ENCODE data around the gene STAC2. TPM values are rescaled to one million over a fixed set of nuclear protein-coding genes. Genes with fewer than 3 reads are reported as not detected.

Gene STAC2
- total and polyA plus RNA-seq, 2 of the 13 experiments (the other 11 are each of a cell fraction or from before 2014, with no cell fraction given): not detected

GRCh38 chr17:39171933-39172332, 53.8 kb downstream of the STAC2 start:
- H3K4me2 ChIP-seq (ENCODE audit: low read depth, low read length): no peak overlapping the region
- no peaks in the 10 kb centered on the region; the same call in 1 of the 2 replicates for H4K20me1 ChIP-seq (ENCODE audit: insufficient read depth, low read length)
- H3K9me3 ChIP-seq (ENCODE audit: low read length): no peaks in the 10 kb centered on the region
- CTCF ChIA-PET (ENCODE audit: low intra/inter-chr PET ratio, low total read pairs): no interaction called here
- POLR2A ChIA-PET: no interaction called here
- H2AFZ ChIP-seq (ENCODE audit: low read length): no peak overlapping the region
- DNase-seq (ENCODE audit: low spot score): no peak
- in situ Hi-C loops (cut with HindIII; ENCODE audit: extremely low pct_ligation_motif_present, low pct_unique_long_range_greater_than_20kb): loop anchor here (25.0 kb wide), 1 partner anchor 410 kb away; the partner anchor contains the start of gene PSMB3
- WGBS (ENCODE audit: low lambda C conversion rate): 59% methylated on average over 5 of the region's 5 CpGs
- H3K27ac ChIP-seq (ENCODE audit: extremely low read length, insufficient read depth, low read length): no peak overlapping the region
- no peak for ATAC-seq
- H3K79me2 ChIP-seq (ENCODE audit: insufficient read depth, low read length): no peaks in the 10 kb centered on the region
- H3K27me3 ChIP-seq (ENCODE audit: control insufficient read depth in 1 of 2, insufficient read depth in 2 of 2, low read length in 2 of 2): peaks cover 0 to 5% of the 10 kb centered on the region in 2 experiments; a peak in 1 of 5 replicates
- intact Hi-C loops (cut with micrococcal nuclease; ENCODE audit: unreplicated experiment): no loop called here
- H3K36me3 ChIP-seq (replicated peaks in 1 of 2; ENCODE audit: control insufficient read depth in 1 of 2, insufficient read depth in 2 of 2, low read length in 2 of 2): no peaks in the 10 kb centered on the region
- no peaks in the 10 kb centered on the region for H3K4me1 ChIP-seq (ENCODE audit: insufficient read depth, low read length)
- H3K4me3 ChIP-seq (replicated peaks in 1 of 3; ENCODE audit: insufficient read depth in 1 of 3, low read depth in 2 of 3, low read length in 3 of 3): no peak overlapping the region
- FAIRE-seq: no peak
- no TSS peak for BruUV-seq (replicated peaks)
- no peak for TF ChIP-seq SMARCE1 (IDR thresholded peaks at IDR 0.05; ENCODE audit: borderline replicate concordance)
- no peak for TF ChIP-seq CREBL2 (CRISPR knock-in tag; IDR thresholded peaks at IDR 0.05; ENCODE audit: borderline replicate concordance)
- TF ChIP-seq ZNF800 (CRISPR knock-in tag; IDR thresholded peaks at IDR 0.05): no peak
- TF ChIP-seq PLRG1 (conservative IDR thresholded peaks at IDR 0.05): no peak
- TF ChIP-seq ZNF569 (CRISPR knock-in tag; IDR thresholded peaks at IDR 0.05; ENCODE audit: borderline replicate concordance): no peak
- TF ChIP-seq TOE1 (CRISPR knock-in tag; IDR thresholded peaks at IDR 0.05): no peak
- TF ChIP-seq RNF2 (conservative IDR thresholded peaks at IDR 0.05; ENCODE audit: low read depth): no peak
- no peak for TF ChIP-seq MAFK (conservative IDR thresholded peaks at IDR 0.05 in 1 of 2, IDR thresholded peaks at IDR 0.05 in 1 of 2; ENCODE audit: low read length in 2 of 2)
- no peak for TF ChIP-seq HOMEZ (CRISPR knock-in tag; IDR thresholded peaks at IDR 0.05; ENCODE audit: low read depth)
- no peak for TF ChIP-seq NFYB (CRISPR knock-in tag; IDR thresholded peaks at IDR 0.05)
- no peak for TF ChIP-seq POLR2A (IDR thresholded peaks at IDR 0.05; ENCODE audit: insufficient read depth in 1 of 2, low read depth in 2 of 2, low read length in 2 of 2)
- H3K9ac ChIP-seq (ENCODE audit: insufficient read depth, low read depth, low read length): no peak overlapping the region
